Naive thymus-derived CD4-positive, alpha-beta T cell (primary cell): Measurements from ENCODE around the gene ADO. TPM values are rescaled to one million over a fixed set of nuclear protein-coding genes. Genes with fewer than 3 reads are reported as not detected.

ENCODE experiments used
- ATAC-seq: fragments of 150-1000 bp; cut with Tn5 transposase; 2 replicates; pipeline ENCODE4 v1.10.0; 2021; ENCODE audit warnings: mild to moderate bottlenecking, moderate library complexity
- CTCF ChIA-PET: fragments of 350-600 bp; sonication (Branson Sonifier 250); formaldehyde crosslinking; loops from one replicate; lab custom pipeline; 2021; ENCODE audit warnings: antibody characterized with exemption; lab: Charles Lee
- POLR2A ChIA-PET: fragments of 350-600 bp; sonication (Branson Sonifier 250); formaldehyde crosslinking; loops from one replicate; lab custom pipeline; 2021; ENCODE audit warnings: antibody characterized with exemption, inconsistent platforms; lab: Charles Lee
- DNase-seq, 9 donors: peaks; one replicate each; pipeline versions ENCODE4 v3.0.0 to v3.0.0-alpha.2; 2020 to 2022; ENCODE audit warnings: mixed read lengths in 1 of 9
- H3K27ac ChIP-seq: one replicate; pipeline ENCODE4 v1.7.0; 2013; ENCODE audit warnings: mild to moderate bottlenecking, low read depth, low read length, moderate library complexity
- H3K27me3 ChIP-seq, 2 donors: one replicate each; pipeline ENCODE4 v1.7.0; 2013; ENCODE audit warnings: low read length in 2 of 2, mild to moderate bottlenecking in 2 of 2, moderate library complexity in 2 of 2; ENCODE audit not compliant: control insufficient read depth in 2 of 2, insufficient read depth in 2 of 2
- H3K36me3 ChIP-seq, 3 experiments: 1 replicate in 2 of 3; 2 replicates in 1 of 3; pipeline ENCODE4 v1.7.0; 2013; ENCODE audit warnings: low read length in 3 of 3, mild to moderate bottlenecking in 3 of 3, moderate library complexity in 1 of 3; ENCODE audit not compliant: insufficient read depth in 3 of 3, control insufficient read depth in 2 of 3
- H3K4me1 ChIP-seq, 2 donors: one replicate each; pipeline ENCODE4 v1.7.0; 2013; ENCODE audit warnings: low read length in 2 of 2, mild to moderate bottlenecking in 2 of 2, moderate library complexity in 1 of 2; ENCODE audit not compliant: control insufficient read depth in 2 of 2, insufficient read depth in 2 of 2
- H3K4me3 ChIP-seq: 2 replicates; pipeline ENCODE4 v1.7.0; 2013; ENCODE audit warnings: mild to moderate bottlenecking, low read length
- H3K9me3 ChIP-seq, 3 experiments: 1 replicate in 2 of 3; 2 replicates in 1 of 3; pipeline ENCODE4 v1.7.0; 2013; ENCODE audit warnings: low read length in 3 of 3; ENCODE audit not compliant: control insufficient read depth in 2 of 3
- H3K27ac Mint-ChIP-seq, 9 donors: one replicate each; pipeline ENCODE4 v1.8.0; 2020 to 2022; ENCODE audit warnings: mixed read lengths in 9 of 9, mild to moderate bottlenecking in 8 of 9, moderate library complexity in 5 of 9, inconsistent platforms in 2 of 9
- H3K27me3 Mint-ChIP-seq, 5 donors: one replicate each; pipeline ENCODE4 v1.8.0; 2021 to 2022; ENCODE audit warnings: mixed read lengths in 5 of 5, mild to moderate bottlenecking in 1 of 5
- H3K36me3 Mint-ChIP-seq, 5 donors: one replicate each; pipeline ENCODE4 v1.8.0; 2020 to 2022; ENCODE audit warnings: mixed read lengths in 5 of 5, mild to moderate bottlenecking in 3 of 5, inconsistent platforms in 1 of 5
- H3K4me1 Mint-ChIP-seq, 7 donors: one replicate each; pipeline ENCODE4 v1.8.0; 2020 to 2022; ENCODE audit warnings: mixed read lengths in 7 of 7, mild to moderate bottlenecking in 3 of 7, inconsistent platforms in 1 of 7
- H3K4me3 Mint-ChIP-seq, 10 donors: one replicate each; pipeline ENCODE4 v1.8.0; 2020 to 2022; ENCODE audit warnings: mild to moderate bottlenecking in 10 of 10, mixed read lengths in 10 of 10, moderate library complexity in 6 of 10, inconsistent platforms in 2 of 10
- H3K9me3 Mint-ChIP-seq, 11 donors: one replicate each; pipeline ENCODE4 v1.8.0; 2020 to 2022; ENCODE audit warnings: mixed read lengths in 11 of 11, mild to moderate bottlenecking in 4 of 11, inconsistent platforms in 1 of 11, moderate library complexity in 1 of 11
- intact Hi-C, 2 donors: fragments of 100-400 bp; cut with micrococcal nuclease; formaldehyde crosslinking; loops; one replicate each; pipeline ENCODE4 v1.15.1; 2023
- polyA plus RNA-seq, 2 donors: library from polyadenylated mRNA; unstranded; fragments of 300-500 nt; fragmentation: Illumina TruSeq; gene quantifications; one replicate each; pipeline ENCODE4 v1.2.3, GENCODE V29; 2021
- total RNA-seq, 6 experiments: library from RNA in 5 of 6; stranded (reverse) in 5 of 6; gene quantifications; 1 replicate in 5 of 6; 2 replicates in 1 of 6; pipeline ENCODE4 v1.2.3 and lab custom pipeline; 2021 to 2026

ADO gene
- total and polyA plus RNA-seq, 7 experiments from 2014 or later, result 2.0 to 21.3 (median 12.4) TPM

GRCh38 chr10:62818426-62819011 lies 14.0 kb downstream of the ADO start:
- intact Hi-C loops, result loop anchor here (1.0 to 10.0 kb wide), 14 partner anchors 126 to 904 kb away; partner anchors contain the start of gene RTKN2 (in 2 of the 2)
- H3K9me3 ChIP-seq, result no peaks in the 10 kb centered on the region
- ChIA-PET CTCF (interaction anchor here (0.9 to 3.9 kb wide), 13 partner anchors 12 to 381 kb away, joined by 3 to 42 read pairs (median 5); no protein-coding TSS in a partner anchor), POLR2A (interaction anchor here (3.0 to 5.8 kb wide), 3 partner anchors 14 to 314 kb away, joined by 15 to 80 read pairs (median 43); partner anchors contain the start of genes ADO and NRBF2)
- H3K4me1 Mint-ChIP-seq, result peaks cover 28 to 45% (median 36%) of the 10 kb centered on the region in 7 donors
- no peaks in the 10 kb centered on the region for H3K36me3 ChIP-seq
- H3K27ac ChIP-seq, result no peak overlapping the region
- peaks cover 0 to 7% (median 0%) of the 10 kb centered on the region in 5 donors for H3K36me3 Mint-ChIP-seq
- peak in 8 of 9 donors; percentile 13 to 76 (median 38) for DNase-seq
- peak overlapping the region in 2 of 9 donors; percentile 58 to 90 for H3K27ac Mint-ChIP-seq
- H3K27me3 Mint-ChIP-seq, result peaks cover 26 to 67% (median 31%) of the 10 kb centered on the region in 5 donors
- peak overlapping the region; percentile 69 for H3K4me3 ChIP-seq
- peaks cover 3 to 7% of the 10 kb centered on the region in 2 donors for H3K27me3 ChIP-seq
- peak overlapping the region; percentile 83 to 100 (median 97) for H3K4me3 Mint-ChIP-seq
- H3K9me3 Mint-ChIP-seq, result peaks cover 0 to 2% (median 0%) of the 10 kb centered on the region in 11 donors
- peaks cover 17 to 23% of the 10 kb centered on the region in 2 donors for H3K4me1 ChIP-seq
- ATAC-seq, result no peak

- H3K36me3 Mint-ChIP-seq, result peaks cover 0 to 2% (median 0%) of the 10 kb centered on the region in 5 donors
- H3K27ac Mint-ChIP-seq, result no peak overlapping the region
- H3K36me3 ChIP-seq, result no peaks in the 10 kb centered on the region
- no peak overlapping the region for H3K4me3 ChIP-seq
- no peaks in the 10 kb centered on the region for H3K9me3 ChIP-seq
- peaks cover 26 to 62% (median 31%) of the 10 kb centered on the region in 5 donors for H3K27me3 Mint-ChIP-seq
- POLR2A ChIA-PET, result interaction anchor here (5.2 kb wide), 1 partner anchor 181 kb away, joined by 43 read pairs; no protein-coding TSS in a partner anchor
- CTCF ChIA-PET, result interaction anchor here (1.1 to 3.9 kb wide), 7 partner anchors 87 to 382 kb away, joined by 3 to 42 read pairs (median 9); no protein-coding TSS in a partner anchor
- ATAC-seq, result no peak
- peaks cover 14 to 21% of the 10 kb centered on the region in 2 donors for H3K4me1 ChIP-seq
- peaks cover 21 to 37% (median 28%) of the 10 kb centered on the region in 7 donors for H3K4me1 Mint-ChIP-seq
- H3K9me3 Mint-ChIP-seq, result peaks cover 0 to 2% (median 0%) of the 10 kb centered on the region in 11 donors
- H3K27ac ChIP-seq, result no peak overlapping the region
- H3K4me3 Mint-ChIP-seq, result peak overlapping the region; percentile 51 to 98 (median 68)
- intact Hi-C loops, result loop anchor here (2.0 to 10.0 kb wide), 7 partner anchors 127 to 903 kb away; partner anchors contain the start of gene RTKN2 (in 2 of the 2)
- H3K27me3 ChIP-seq, result peaks cover 3 to 7% of the 10 kb centered on the region in 2 donors
- DNase-seq, result no peak
Measured at GRCh38 chr10:62819141-62819920, 14.8 kb downstream of the ADO start.

- intact Hi-C loops, result no loop called here
- no peak overlapping the region for H3K27ac ChIP-seq
- H3K36me3 ChIP-seq, result no peaks in the 10 kb centered on the region
- H3K36me3 Mint-ChIP-seq, result peaks cover 0 to 1% (median 0%) of the 10 kb centered on the region in 5 donors
- H3K4me3 Mint-ChIP-seq, result no peak overlapping the region
- no peak overlapping the region for H3K27ac Mint-ChIP-seq
- peaks cover 8 to 16% of the 10 kb centered on the region in 2 donors for H3K4me1 ChIP-seq
- ATAC-seq, result no peak
- peaks cover 0 to 2% (median 0%) of the 10 kb centered on the region in 11 donors for H3K9me3 Mint-ChIP-seq
- H3K9me3 ChIP-seq, result no peaks in the 10 kb centered on the region
- peaks cover 26 to 51% (median 30%) of the 10 kb centered on the region in 5 donors for H3K27me3 Mint-ChIP-seq
- ChIA-PET POLR2A (no interaction called here), CTCF (interaction anchor here (1.0 kb wide), 1 partner anchor 183 kb away, joined by 4 read pairs; no protein-coding TSS in a partner anchor)
- no peak overlapping the region for H3K4me3 ChIP-seq
- H3K4me1 Mint-ChIP-seq, result peaks cover 15 to 27% (median 22%) of the 10 kb centered on the region in 7 donors
- DNase-seq, result no peak
- peaks cover 3 to 7% of the 10 kb centered on the region in 2 donors for H3K27me3 ChIP-seq
Measured at GRCh38 chr10:62820586-62820985, 16.1 kb downstream of the ADO start.

- H3K4me1 ChIP-seq, result no peaks in the 10 kb centered on the region
- H3K27me3 ChIP-seq, result no peaks in the 10 kb centered on the region
- Mint-ChIP-seq H3K27ac (no peak overlapping the region), H3K36me3 (no peaks in the 10 kb centered on the region), H3K27me3 (peaks cover 0 to 11% (median under 1%) of the 10 kb centered on the region in 5 donors), H3K4me3 (no peak overlapping the region), H3K4me1 (no peaks in the 10 kb centered on the region), H3K9me3 (no peaks in the 10 kb centered on the region)
- no peaks in the 10 kb centered on the region for H3K36me3 ChIP-seq
- intact Hi-C loops, result no loop called here
- no peak overlapping the region for H3K4me3 ChIP-seq
- H3K9me3 ChIP-seq, result no peaks in the 10 kb centered on the region
- no peak overlapping the region for H3K27ac ChIP-seq
- ATAC-seq (no peak), DNase-seq (no peak)
- POLR2A ChIA-PET, result interaction anchor here (0.6 kb wide), 1 partner anchor 110 kb away, joined by 5 read pairs; no protein-coding TSS in a partner anchor
- CTCF ChIA-PET, result no interaction called here
Measured at GRCh38 chr10:62826273-62826672, 21.8 kb downstream of the ADO start.

- no peak overlapping the region for H3K27ac ChIP-seq
Measured at GRCh38 chr10:62829622-62830021, 25.1 kb downstream of the ADO start.

GRCh38 chr10:62830679-62831078 lies 26.2 kb downstream of the ADO start:
- Mint-ChIP-seq H3K4me1 (no peaks in the 10 kb centered on the region), H3K9me3 (no peaks in the 10 kb centered on the region), H3K36me3 (no peaks in the 10 kb centered on the region), H3K4me3 (no peak overlapping the region), H3K27ac (no peak overlapping the region), H3K27me3 (peaks cover 7 to 21% (median 12%) of the 10 kb centered on the region in 5 donors)
- Histone ChIP-seq H3K9me3 (no peaks in the 10 kb centered on the region), H3K27ac (no peak overlapping the region), H3K4me3 (no peak overlapping the region), H3K4me1 (no peaks in the 10 kb centered on the region), H3K36me3 (no peaks in the 10 kb centered on the region), H3K27me3 (peaks cover 0 to 3% of the 10 kb centered on the region in 2 donors)
- ChIA-PET POLR2A (interaction anchor here (0.9 kb wide), 1 partner anchor 936 kb away, joined by 3 read pairs; no protein-coding TSS in a partner anchor), CTCF (no interaction called here)
- no peak for DNase-seq
- ATAC-seq, result no peak
- intact Hi-C loops, result no loop called here

More at GRCh38 chr10:62829622-62830021, 25.1 kb downstream of the ADO start:
- Histone ChIP-seq H3K4me1 (no peaks in the 10 kb centered on the region), H3K36me3 (no peaks in the 10 kb centered on the region), H3K4me3 (no peak overlapping the region), H3K9me3 (no peaks in the 10 kb centered on the region), H3K27me3 (peaks cover 0 to 2% of the 10 kb centered on the region in 2 donors)
- no peak for ATAC-seq
- no peaks in the 10 kb centered on the region for H3K9me3 Mint-ChIP-seq
- H3K36me3 Mint-ChIP-seq, result no peaks in the 10 kb centered on the region
- intact Hi-C loops, result no loop called here
- ChIA-PET CTCF (no interaction called here), POLR2A (interaction anchor here (0.7 kb wide), 1 partner anchor 161 kb away, joined by 3 read pairs; no protein-coding TSS in a partner anchor)
- DNase-seq, result no peak
- H3K4me3 Mint-ChIP-seq, result no peak overlapping the region
- H3K4me1 Mint-ChIP-seq, result no peaks in the 10 kb centered on the region
- no peak overlapping the region for H3K27ac Mint-ChIP-seq
- peaks cover 7 to 17% (median 12%) of the 10 kb centered on the region in 5 donors for H3K27me3 Mint-ChIP-seq
